Sigmoid colon (tissue), 7 donors: ENCODE data around the gene STX7. TPM values are rescaled to one million over a fixed set of nuclear protein-coding genes. Genes with fewer than 3 reads are reported as not detected.

Source experiments
- DNase-seq: peaks from one replicate; pipeline ENCODE4 v3.0.0-alpha.2; 2019
- H3K27ac ChIP-seq, 4 donors: fragments of 200-600 bp; sonication (generic); one replicate each; pipeline ENCODE4 v1.5.1; 2016 to 2019; ENCODE audit warnings: mild to moderate bottlenecking in 1 of 4
- H3K27me3 ChIP-seq, 3 donors: fragments of 200-600 bp; sonication (generic); one replicate each; pipeline ENCODE4 v1.5.1; 2019; ENCODE audit warnings: mild to moderate bottlenecking in 1 of 3
- H3K36me3 ChIP-seq, 4 donors: fragments of 200-600 bp; sonication (generic); one replicate each; pipeline ENCODE4 v1.5.1; 2016 to 2019
- H3K4me1 ChIP-seq, 4 donors: fragments of 200-600 bp; sonication (generic); one replicate each; pipeline ENCODE4 v1.5.1; 2017 to 2019
- H3K4me3 ChIP-seq, 4 donors: fragments of 200-600 bp; sonication (generic); one replicate each; pipeline ENCODE4 v1.5.1; 2017 to 2019; ENCODE audit warnings: mild to moderate bottlenecking in 2 of 4, moderate library complexity in 1 of 4
- H3K9me3 ChIP-seq, 4 donors: fragments of 200-600 bp in 3 of 4; sonication (generic) in 3 of 4; one replicate each; pipeline versions ENCODE4 v1.5.1 to v1.6.1; 2013 to 2019
- CTCF ChIP-seq, 4 experiments: fragments of 450-650 bp in 3 of 4; fragments of 200-600 bp in 1 of 4; IDR thresholded peaks; one replicate each; pipeline ENCODE4 v1.5.1; 2016 to 2019; ENCODE audit warnings: antibody characterized with exemption in 4 of 4, mild to moderate bottlenecking in 3 of 4, moderate library complexity in 2 of 4
- EP300 ChIP-seq, 4 donors: sonication (generic); formaldehyde crosslinking; IDR thresholded peaks; one replicate each; pipeline ENCODE4 v1.6.1; 2017; ENCODE audit warnings: antibody characterized with exemption in 4 of 4
- POLR2A ChIP-seq, 2 donors: fragments of 450-650 bp; IDR thresholded peaks; one replicate each; pipeline ENCODE4 v1.6.1; 2016; ENCODE audit warnings: antibody characterized with exemption in 2 of 2, mild to moderate bottlenecking in 2 of 2, moderate library complexity in 2 of 2
- POLR2AphosphoS5 ChIP-seq, 4 donors: sonication (generic); formaldehyde crosslinking; IDR thresholded peaks; one replicate each; pipeline ENCODE4 v1.6.1; 2017; ENCODE audit warnings: antibody characterized with exemption in 4 of 4
- WGBS, 2 donors: extraction: QIAGEN DNeasy Blood & Tissue Kit; methylation state at CpG; one replicate each; pipeline ENCODE4 v1.1.7; 2013; 5-methylcytosine and 5-hydroxymethylcytosine counted together
- intact Hi-C: fragments of 100-400 bp; cut with DNase I; formaldehyde crosslinking; loops from one replicate; pipeline ENCODE4 v1.15.1; 2023
- polyA plus RNA-seq, 3 donors: library from polyadenylated mRNA; stranded (reverse); fragments of 200-250 nt; gene quantifications; one replicate each; pipeline ENCODE4 v1.2.3, GENCODE V29; 2013
- total RNA-seq, 4 donors: library from RNA; depleted of rRNA; stranded (reverse); fragments of >200 nt; gene quantifications; one replicate each; pipeline ENCODE4 v1.1.0, GENCODE V29; 2016
- donor health status: healthy with polysubstance abuse.
- donor health status: Bipolar disorder and iron deficiency.
- donor health status: healthy.

The STX7 gene
- total and polyA plus RNA-seq, 7 donors = 27.1 to 72.5 (median 44.6) TPM

GRCh38 chr6:132478266-132478665 is 34.6 kb downstream of the STX7 start:
- Histone ChIP-seq H3K4me3 (no peak overlapping the region), H3K4me1 (peaks cover 0 to 23% (median 17%) of the 10 kb centered on the region in 4 donors), H3K27ac (no peak overlapping the region), H3K36me3 (no peaks in the 10 kb centered on the region), H3K9me3 (no peaks in the 10 kb centered on the region), H3K27me3 (no peaks in the 10 kb centered on the region)
- no peak for TF ChIP-seq CTCF (IDR thresholded peaks at IDR 0.05)
- TF ChIP-seq POLR2AphosphoS5 (IDR thresholded peaks at IDR 0.05) = no peak
- DNase-seq = no peak
- 71 to 98% methylated on average over 2 of the region's 2 CpGs for WGBS, 2 donors
- intact Hi-C loops = no loop called here

GRCh38 chr6:132476688-132477087 is 36.2 kb downstream of the STX7 start:
- TF ChIP-seq POLR2AphosphoS5 (IDR thresholded peaks at IDR 0.05) (no peak), EP300 (IDR thresholded peaks at IDR 0.05) (no peak), CTCF (IDR thresholded peaks at IDR 0.05) (no peak), POLR2A (IDR thresholded peaks at IDR 0.05) (no peak)
- DNase-seq = no peak
- no peaks in the 10 kb centered on the region for H3K27me3 ChIP-seq
- no peak overlapping the region for H3K27ac ChIP-seq
- no peaks in the 10 kb centered on the region for H3K9me3 ChIP-seq
- peaks cover 0 to 8% (median 2%) of the 10 kb centered on the region in 4 donors for H3K4me1 ChIP-seq
- WGBS, 2 donors = 87 to 92% methylated on average over 4 of the region's 4 CpGs
- peaks cover 0 to 13% (median 0%) of the 10 kb centered on the region in 4 donors for H3K36me3 ChIP-seq
- intact Hi-C loops = no loop called here
- no peak overlapping the region for H3K4me3 ChIP-seq

GRCh38 chr6:132475925-132476324 is 37.0 kb downstream of the STX7 start:
- intact Hi-C loops = no loop called here

DNA sequence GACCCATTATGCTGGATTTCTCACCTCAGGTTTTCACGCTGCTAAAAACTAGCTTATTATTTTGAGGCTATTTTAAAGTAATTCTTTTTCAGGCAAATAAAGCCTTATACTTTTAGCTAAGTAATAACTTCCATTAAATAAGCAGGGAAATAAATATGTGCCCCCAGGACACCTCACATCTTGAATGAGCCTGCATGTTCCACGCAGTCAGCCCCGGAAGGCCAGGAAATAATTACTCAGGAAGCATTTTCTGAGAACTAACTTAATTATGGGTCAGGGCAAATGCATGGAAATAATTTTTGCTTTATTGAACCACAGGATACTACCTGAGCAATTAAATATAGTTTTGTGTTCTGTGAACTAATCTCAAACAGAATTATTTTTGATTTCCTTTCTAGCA is 41.1 kb downstream of the STX7 start:
- DNase-seq = no peak
- 96 to 98% methylated on average over 3 of the region's 3 CpGs for WGBS, 2 donors
- H3K27me3 ChIP-seq = no peaks in the 10 kb centered on the region
- no peak overlapping the region for H3K27ac ChIP-seq
- TF ChIP-seq POLR2A (IDR thresholded peaks at IDR 0.05) (no peak), POLR2AphosphoS5 (IDR thresholded peaks at IDR 0.05) (no peak), CTCF (IDR thresholded peaks at IDR 0.05) (no peak), EP300 (IDR thresholded peaks at IDR 0.05) (no peak)
- peaks cover 0 to 55% (median 5%) of the 10 kb centered on the region in 4 donors for H3K36me3 ChIP-seq
- intact Hi-C loops = no loop called here
- no peak overlapping the region for H3K4me3 ChIP-seq
- H3K4me1 ChIP-seq = peaks cover 0 to 8% (median 0%) of the 10 kb centered on the region in 4 donors
- H3K9me3 ChIP-seq = no peaks in the 10 kb centered on the region

More at GRCh38 chr6:132475925-132476324, 37.0 kb downstream of the STX7 start:
- no peak for DNase-seq
- Histone ChIP-seq H3K36me3 (peaks cover 0 to 20% (median 1%) of the 10 kb centered on the region in 4 donors), H3K27ac (no peak overlapping the region), H3K9me3 (no peaks in the 10 kb centered on the region), H3K4me1 (peaks cover 0 to under 1% (median 0%) of the 10 kb centered on the region in 4 donors), H3K4me3 (no peak overlapping the region), H3K27me3 (no peaks in the 10 kb centered on the region)
- WGBS, 2 donors = 92 to 97% methylated on average over 1 of the region's 1 CpG
- no peak for TF ChIP-seq CTCF (IDR thresholded peaks at IDR 0.05)
- TF ChIP-seq POLR2A (IDR thresholded peaks at IDR 0.05) = no peak
- TF ChIP-seq EP300 (IDR thresholded peaks at IDR 0.05) = no peak
- no peak for TF ChIP-seq POLR2AphosphoS5 (IDR thresholded peaks at IDR 0.05)

GRCh38 chr6:132466952-132467351 is 46.0 kb downstream of the STX7 start:
- no peaks in the 10 kb centered on the region for H3K27me3 ChIP-seq
- no peak overlapping the region for H3K4me3 ChIP-seq
- no peak for DNase-seq
- peaks cover 3 to 83% (median 25%) of the 10 kb centered on the region in 4 donors for H3K36me3 ChIP-seq
- no peak overlapping the region for H3K27ac ChIP-seq
- 86 to 94% methylated on average over 3 of the region's 3 CpGs for WGBS, 2 donors
- TF ChIP-seq POLR2A (IDR thresholded peaks at IDR 0.05) = no peak
- no peak for TF ChIP-seq EP300 (IDR thresholded peaks at IDR 0.05)
- no peak for TF ChIP-seq POLR2AphosphoS5 (IDR thresholded peaks at IDR 0.05)
- TF ChIP-seq CTCF (IDR thresholded peaks at IDR 0.05) = no peak
- intact Hi-C loops = no loop called here
- no peaks in the 10 kb centered on the region for H3K9me3 ChIP-seq
- peaks cover 0 to 12% (median 0%) of the 10 kb centered on the region in 4 donors for H3K4me1 ChIP-seq
